Neural cell (in vitro differentiated cells): ENCODE measurements around the gene DGKI. TPM values are rescaled to one million over a fixed set of nuclear protein-coding genes. Genes with fewer than 3 reads are reported as not detected.

Experiments
- H2AFZ ChIP-seq: fragments of 200-600, 300-800 bp; sonication (generic), shearing (Covaris generic); 2 replicates; pipeline ENCODE4 v1.6.0; 2014; ENCODE audit warnings: low read depth, mild to moderate bottlenecking, antibody characterized with exemption, low read length, moderate library complexity
- H3F3A ChIP-seq: fragments of 200-600 bp; shearing (Covaris generic); 2 replicates; pipeline ENCODE4 v1.6.1; 2016; ENCODE audit warnings: mild to moderate bottlenecking, moderate library complexity, mixed read lengths, antibody characterized with exemption, low read length; ENCODE audit not compliant: insufficient read depth, poor library complexity, severe bottlenecking
- H3K27ac ChIP-seq: fragments of 200-600, 300-800 bp; sonication (generic), shearing (Covaris generic); 2 replicates; pipeline ENCODE4 v1.5.1; 2014; ENCODE audit warnings: mild to moderate bottlenecking, low read length, moderate library complexity
- H3K27me3 ChIP-seq: fragments of 300-800, 200-600 bp; sonication (generic), shearing (Covaris generic); 2 replicates; pipeline ENCODE4 v1.6.0; 2014; ENCODE audit warnings: mild to moderate bottlenecking, low read depth, low read length, moderate library complexity; ENCODE audit not compliant: insufficient read depth
- H3K36me3 ChIP-seq: fragments of 300-800, 200-600 bp; sonication (generic), shearing (Covaris generic); 2 replicates; pipeline ENCODE4 v1.5.1; 2014; ENCODE audit warnings: mild to moderate bottlenecking, antibody characterized with exemption, low read length, moderate library complexity; ENCODE audit not compliant: insufficient read depth
- H3K4me2 ChIP-seq: fragments of 300-800, 200-600 bp; sonication (generic), shearing (Covaris generic); 2 replicates; pipeline ENCODE4 v1.6.0; 2014; ENCODE audit warnings: mild to moderate bottlenecking, low read length
- H3K4me3 ChIP-seq: fragments of 300-800, 200-600 bp; sonication (generic), shearing (Covaris generic); 2 replicates; pipeline ENCODE4 v1.5.1; 2014; ENCODE audit warnings: mild to moderate bottlenecking, low read length, moderate library complexity
- H3K79me2 ChIP-seq: fragments of 200-600 bp; shearing (Covaris generic); replicated peaks from 2 replicates; pipeline ENCODE4 v1.6.0; 2014; ENCODE audit warnings: mild to moderate bottlenecking, low read length, moderate library complexity; ENCODE audit not compliant: insufficient read depth
- H3K9ac ChIP-seq: fragments of 300-800, 200-600 bp; sonication (generic), shearing (Covaris generic); 2 replicates; pipeline ENCODE4 v1.6.1; 2016; ENCODE audit warnings: mild to moderate bottlenecking, low read length, mixed read lengths
- H3K9me2 ChIP-seq: fragments of 200-600 bp; shearing (Covaris generic); 2 replicates; pipeline ENCODE4 v1.6.1; 2016; ENCODE audit warnings: mild to moderate bottlenecking, low read length, mixed read lengths; ENCODE audit not compliant: insufficient read depth
- H3K9me3 ChIP-seq: fragments of 200-600, 300-800 bp; sonication (generic), shearing (Covaris generic); 2 replicates; pipeline ENCODE4 v1.6.1; 2016; ENCODE audit warnings: mild to moderate bottlenecking, mixed run types, low read length, moderate library complexity, mixed read lengths
- H4K20me1 ChIP-seq: fragments of 200-600 bp; shearing (Covaris generic); 2 replicates; pipeline ENCODE4 v1.6.1; 2016; ENCODE audit warnings: mild to moderate bottlenecking, mixed run types; ENCODE audit not compliant: insufficient read depth
- EP300 ChIP-seq: fragments of 450-650 bp; conservative IDR thresholded peaks from 2 replicates; pipeline ENCODE4 v1.6.1; 2014; ENCODE audit warnings: antibody characterized with exemption, mild to moderate bottlenecking, moderate library complexity; ENCODE audit not compliant: poor library complexity, severe bottlenecking
- EZH2 ChIP-seq: fragments of 200-600, 300-800 bp; shearing (Covaris generic), sonication (generic); IDR thresholded peaks from 2 replicates; pipeline ENCODE4 v1.6.1; 2014; ENCODE audit warnings: antibody characterized with exemption, low read length, borderline replicate concordance, mild to moderate bottlenecking; ENCODE audit not compliant: insufficient read depth, poor library complexity, severe bottlenecking
- MXI1 ChIP-seq: fragments of 450-650 bp; conservative IDR thresholded peaks from 2 replicates; pipeline ENCODE4 v1.6.1; 2014; ENCODE audit warnings: antibody characterized with exemption, mild to moderate bottlenecking; ENCODE audit not compliant: poor library complexity, severe bottlenecking
- POLR2AphosphoS5 ChIP-seq: IDR thresholded peaks from 2 replicates; pipeline ENCODE4 v1.6.1; 2012
- RAD21 ChIP-seq: fragments of 450-650 bp; conservative IDR thresholded peaks from 2 replicates; pipeline ENCODE4 v1.6.1; 2014; ENCODE audit warnings: antibody characterized with exemption, mild to moderate bottlenecking, moderate library complexity
- SMC3 ChIP-seq: fragments of 450-650 bp; conservative IDR thresholded peaks from 2 replicates; pipeline ENCODE4 v1.6.1; 2014; ENCODE audit warnings: antibody characterized with exemption, mild to moderate bottlenecking, moderate library complexity; ENCODE audit not compliant: poor library complexity
- TAF1 ChIP-seq: IDR thresholded peaks from 2 replicates; pipeline ENCODE4 v1.6.1; 2012; ENCODE audit warnings: low read depth
- polyA plus RNA-seq: library from polyadenylated mRNA; depleted of rRNA; stranded (reverse); fragments of >200 nt; gene quantifications from 2 replicates; pipeline ENCODE4 v1.2.3, GENCODE V29; 2014
- TF ChIP-seq, protein P1 (sequence below): IDR thresholded peaks from 2 replicates; pipeline ENCODE4 v1.6.1; 2012; ENCODE audit warnings: borderline replicate concordance
- TF ChIP-seq, protein P2 (sequence below): fragments of 450-650 bp; IDR thresholded peaks from 2 replicates; pipeline ENCODE4 v1.5.1; 2014; ENCODE audit warnings: antibody characterized with exemption, mild to moderate bottlenecking, moderate library complexity; ENCODE audit not compliant: poor library complexity, severe bottlenecking

The DGKI gene
- polyA plus RNA-seq, 1 donor from 2014 or later: 15.8 TPM

GRCh38 chr7:137564677-137565076 is 282.1 kb downstream of the DGKI start:
- Histone ChIP-seq H3K36me3 (peaks cover 4% of the 10 kb centered on the region), H3K9ac (no peak overlapping the region), H4K20me1 (no peaks in the 10 kb centered on the region), H3F3A (no peaks in the 10 kb centered on the region), H3K27me3 (no peaks in the 10 kb centered on the region), H3K4me2 (no peak overlapping the region), H3K9me3 (no peaks in the 10 kb centered on the region), H3K9me2 (no peaks in the 10 kb centered on the region), H2AFZ (no peak overlapping the region), H3K4me3 (no peak overlapping the region), H3K79me2 (no peaks in the 10 kb centered on the region), H3K27ac (no peak overlapping the region)
- TF ChIP-seq RAD21 (no peak), SMC3 (no peak), EP300 (no peak), MXI1 (no peak), POLR2AphosphoS5 (no peak)
- TF ChIP-seq, protein P1, sequence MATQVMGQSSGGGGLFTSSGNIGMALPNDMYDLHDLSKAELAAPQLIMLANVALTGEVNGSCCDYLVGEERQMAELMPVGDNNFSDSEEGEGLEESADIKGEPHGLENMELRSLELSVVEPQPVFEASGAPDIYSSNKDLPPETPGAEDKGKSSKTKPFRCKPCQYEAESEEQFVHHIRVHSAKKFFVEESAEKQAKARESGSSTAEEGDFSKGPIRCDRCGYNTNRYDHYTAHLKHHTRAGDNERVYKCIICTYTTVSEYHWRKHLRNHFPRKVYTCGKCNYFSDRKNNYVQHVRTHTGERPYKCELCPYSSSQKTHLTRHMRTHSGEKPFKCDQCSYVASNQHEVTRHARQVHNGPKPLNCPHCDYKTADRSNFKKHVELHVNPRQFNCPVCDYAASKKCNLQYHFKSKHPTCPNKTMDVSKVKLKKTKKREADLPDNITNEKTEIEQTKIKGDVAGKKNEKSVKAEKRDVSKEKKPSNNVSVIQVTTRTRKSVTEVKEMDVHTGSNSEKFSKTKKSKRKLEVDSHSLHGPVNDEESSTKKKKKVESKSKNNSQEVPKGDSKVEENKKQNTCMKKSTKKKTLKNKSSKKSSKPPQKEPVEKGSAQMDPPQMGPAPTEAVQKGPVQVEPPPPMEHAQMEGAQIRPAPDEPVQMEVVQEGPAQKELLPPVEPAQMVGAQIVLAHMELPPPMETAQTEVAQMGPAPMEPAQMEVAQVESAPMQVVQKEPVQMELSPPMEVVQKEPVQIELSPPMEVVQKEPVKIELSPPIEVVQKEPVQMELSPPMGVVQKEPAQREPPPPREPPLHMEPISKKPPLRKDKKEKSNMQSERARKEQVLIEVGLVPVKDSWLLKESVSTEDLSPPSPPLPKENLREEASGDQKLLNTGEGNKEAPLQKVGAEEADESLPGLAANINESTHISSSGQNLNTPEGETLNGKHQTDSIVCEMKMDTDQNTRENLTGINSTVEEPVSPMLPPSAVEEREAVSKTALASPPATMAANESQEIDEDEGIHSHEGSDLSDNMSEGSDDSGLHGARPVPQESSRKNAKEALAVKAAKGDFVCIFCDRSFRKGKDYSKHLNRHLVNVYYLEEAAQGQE: no peak
- TF ChIP-seq, protein P2, sequence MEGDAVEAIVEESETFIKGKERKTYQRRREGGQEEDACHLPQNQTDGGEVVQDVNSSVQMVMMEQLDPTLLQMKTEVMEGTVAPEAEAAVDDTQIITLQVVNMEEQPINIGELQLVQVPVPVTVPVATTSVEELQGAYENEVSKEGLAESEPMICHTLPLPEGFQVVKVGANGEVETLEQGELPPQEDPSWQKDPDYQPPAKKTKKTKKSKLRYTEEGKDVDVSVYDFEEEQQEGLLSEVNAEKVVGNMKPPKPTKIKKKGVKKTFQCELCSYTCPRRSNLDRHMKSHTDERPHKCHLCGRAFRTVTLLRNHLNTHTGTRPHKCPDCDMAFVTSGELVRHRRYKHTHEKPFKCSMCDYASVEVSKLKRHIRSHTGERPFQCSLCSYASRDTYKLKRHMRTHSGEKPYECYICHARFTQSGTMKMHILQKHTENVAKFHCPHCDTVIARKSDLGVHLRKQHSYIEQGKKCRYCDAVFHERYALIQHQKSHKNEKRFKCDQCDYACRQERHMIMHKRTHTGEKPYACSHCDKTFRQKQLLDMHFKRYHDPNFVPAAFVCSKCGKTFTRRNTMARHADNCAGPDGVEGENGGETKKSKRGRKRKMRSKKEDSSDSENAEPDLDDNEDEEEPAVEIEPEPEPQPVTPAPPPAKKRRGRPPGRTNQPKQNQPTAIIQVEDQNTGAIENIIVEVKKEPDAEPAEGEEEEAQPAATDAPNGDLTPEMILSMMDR: no peak

DNA sequence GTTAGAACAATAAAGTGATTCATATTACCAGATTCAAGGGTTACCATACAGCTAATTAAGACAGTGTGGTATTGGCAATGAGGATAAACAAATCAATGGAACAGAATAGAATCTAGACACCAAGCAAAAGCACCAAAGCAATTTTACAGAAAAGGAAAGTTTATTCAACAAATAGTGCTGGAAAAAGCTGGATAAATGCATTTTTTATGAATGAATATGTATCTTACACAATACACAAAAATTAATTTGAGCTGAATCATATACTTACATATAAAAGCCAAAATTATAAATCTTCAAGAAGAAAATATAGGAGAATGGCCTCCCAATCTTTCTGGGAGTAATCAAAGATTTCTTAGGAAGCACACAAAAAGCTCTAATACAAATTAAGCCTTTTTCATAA is 282.8 kb downstream of the DGKI start:
- H3K4me2 ChIP-seq: no peak overlapping the region
- no peaks in the 10 kb centered on the region for H3K79me2 ChIP-seq
- H3K9me3 ChIP-seq: no peaks in the 10 kb centered on the region
- H3K27me3 ChIP-seq: no peaks in the 10 kb centered on the region
- H2AFZ ChIP-seq: no peak overlapping the region
- H3K36me3 ChIP-seq: peaks cover 4% of the 10 kb centered on the region
- no peak overlapping the region for H3K4me3 ChIP-seq
- H3K27ac ChIP-seq: no peak overlapping the region
- no peaks in the 10 kb centered on the region for H3F3A ChIP-seq
- H4K20me1 ChIP-seq: no peaks in the 10 kb centered on the region
- no peak overlapping the region for H3K9ac ChIP-seq
- TF ChIP-seq, protein P2: no peak
- TF ChIP-seq POLR2AphosphoS5 (no peak), EP300 (no peak), MXI1 (no peak), RAD21 (no peak), TAF1 (no peak), SMC3 (no peak), EZH2 (no peak)
- TF ChIP-seq, protein P1: no peak
- H3K9me2 ChIP-seq: no peaks in the 10 kb centered on the region
